Measurements from ENCODE around the gene SIRT7.

Gene SIRT7

GRCh38 chr17:81922566-81923301 is 4.8 kb upstream of the SIRT7 start:
- peaks cover 24% of the 10 kb centered on the region for H4K20me1 ChIP-seq (ENCODE audit: insufficient read depth, low read length)
- H3K4me1 ChIP-seq (ENCODE audit: low read length): peaks cover 9% of the 10 kb centered on the region; the same call in 1 of the 2 replicates
- H3K9ac ChIP-seq (ENCODE audit: low read length): no peak overlapping the region
- H3K9me3 ChIP-seq (ENCODE audit: insufficient read depth, low read length): no peaks in the 10 kb centered on the region
- peaks cover 3% of the 10 kb centered on the region for H3K36me3 ChIP-seq (replicated peaks; ENCODE audit: low read depth, low read length)
- no peak overlapping the region for H2AFZ ChIP-seq (ENCODE audit: low read depth, low read length)
- H3K27me3 ChIP-seq (ENCODE audit: low read depth, low read length): no peaks in the 10 kb centered on the region
- H3K4me2 ChIP-seq (ENCODE audit: low read length): no peak overlapping the region
- H3K79me2 ChIP-seq (ENCODE audit: low read length): peaks cover 71% of the 10 kb centered on the region
- H3K4me3 ChIP-seq (ENCODE audit: low read length): no peak overlapping the region
- H3K27ac ChIP-seq (ENCODE audit: low read length): no peak overlapping the region
- no peak for TF ChIP-seq EZH2phosphoT487 (IDR thresholded peaks at IDR 0.05; ENCODE audit: low read depth)
- TF ChIP-seq, protein P1, sequence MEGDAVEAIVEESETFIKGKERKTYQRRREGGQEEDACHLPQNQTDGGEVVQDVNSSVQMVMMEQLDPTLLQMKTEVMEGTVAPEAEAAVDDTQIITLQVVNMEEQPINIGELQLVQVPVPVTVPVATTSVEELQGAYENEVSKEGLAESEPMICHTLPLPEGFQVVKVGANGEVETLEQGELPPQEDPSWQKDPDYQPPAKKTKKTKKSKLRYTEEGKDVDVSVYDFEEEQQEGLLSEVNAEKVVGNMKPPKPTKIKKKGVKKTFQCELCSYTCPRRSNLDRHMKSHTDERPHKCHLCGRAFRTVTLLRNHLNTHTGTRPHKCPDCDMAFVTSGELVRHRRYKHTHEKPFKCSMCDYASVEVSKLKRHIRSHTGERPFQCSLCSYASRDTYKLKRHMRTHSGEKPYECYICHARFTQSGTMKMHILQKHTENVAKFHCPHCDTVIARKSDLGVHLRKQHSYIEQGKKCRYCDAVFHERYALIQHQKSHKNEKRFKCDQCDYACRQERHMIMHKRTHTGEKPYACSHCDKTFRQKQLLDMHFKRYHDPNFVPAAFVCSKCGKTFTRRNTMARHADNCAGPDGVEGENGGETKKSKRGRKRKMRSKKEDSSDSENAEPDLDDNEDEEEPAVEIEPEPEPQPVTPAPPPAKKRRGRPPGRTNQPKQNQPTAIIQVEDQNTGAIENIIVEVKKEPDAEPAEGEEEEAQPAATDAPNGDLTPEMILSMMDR (IDR thresholded peaks at IDR 0.05; ENCODE audit: low read depth, low read length): no peak

DNA sequence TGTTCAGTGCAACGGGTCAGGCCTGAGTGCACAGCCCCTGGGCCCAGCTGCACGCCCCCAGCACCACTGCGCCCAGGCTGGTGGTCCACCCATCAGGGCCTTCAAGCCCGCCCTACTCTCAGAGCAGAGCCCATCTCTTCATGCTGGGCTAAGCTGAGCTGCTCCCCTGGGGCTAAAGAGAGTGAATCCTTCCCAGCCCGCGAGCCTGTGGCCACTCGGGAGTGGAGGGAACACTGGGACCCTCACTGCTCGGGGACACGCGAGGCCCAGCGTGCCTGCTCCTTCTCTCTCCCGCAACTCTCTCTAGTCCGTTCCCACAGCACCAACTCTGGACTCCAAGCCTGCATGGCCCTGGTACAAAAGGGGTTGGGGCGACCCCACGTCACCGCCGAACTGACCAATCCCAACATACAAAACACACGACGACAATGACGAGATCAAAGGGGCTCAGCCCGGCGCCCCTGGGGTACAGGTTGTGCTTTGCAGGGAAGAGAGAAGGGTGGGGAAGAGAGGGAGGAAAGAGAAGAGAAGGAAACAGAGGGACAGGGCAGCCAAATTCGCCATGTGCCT is 4.1 kb upstream of the SIRT7 start:
- Histone ChIP-seq H3K27ac (ENCODE audit: low read length) (no peak overlapping the region), H3K4me3 (ENCODE audit: low read length) (no peak overlapping the region), H3K9ac (ENCODE audit: low read length) (no peak overlapping the region), H2AFZ (ENCODE audit: low read depth, low read length) (no peak overlapping the region), H3K36me3 (replicated peaks; ENCODE audit: low read depth, low read length) (peaks cover 3% of the 10 kb centered on the region), H3K27me3 (ENCODE audit: low read depth, low read length) (no peaks in the 10 kb centered on the region), H3K4me1 (ENCODE audit: low read length) (peaks cover 11% of the 10 kb centered on the region), H3K79me2 (ENCODE audit: low read length) (peaks cover 76% of the 10 kb centered on the region), H3K4me2 (ENCODE audit: low read length) (no peak overlapping the region), H4K20me1 (ENCODE audit: insufficient read depth, low read length) (peaks cover 27% of the 10 kb centered on the region), H3K9me3 (ENCODE audit: insufficient read depth, low read length) (no peaks in the 10 kb centered on the region)
- TF ChIP-seq, protein P1 (IDR thresholded peaks at IDR 0.05; ENCODE audit: low read depth, low read length): no peak
- TF ChIP-seq EZH2phosphoT487 (IDR thresholded peaks at IDR 0.05; ENCODE audit: low read depth): no peak

GRCh38 chr17:81921537-81921862 is 3.5 kb upstream of the SIRT7 start:
- Histone ChIP-seq H2AFZ (ENCODE audit: low read depth, low read length) (no peak overlapping the region), H3K4me1 (ENCODE audit: low read length) (peaks cover 16% of the 10 kb centered on the region), H3K27me3 (ENCODE audit: low read depth, low read length) (no peaks in the 10 kb centered on the region), H3K4me2 (ENCODE audit: low read length) (no peak overlapping the region), H3K4me3 (ENCODE audit: low read length) (no peak overlapping the region), H3K9ac (ENCODE audit: low read length) (no peak overlapping the region), H3K36me3 (replicated peaks; ENCODE audit: low read depth, low read length) (peaks cover 3% of the 10 kb centered on the region), H3K27ac (ENCODE audit: low read length) (no peak overlapping the region), H3K79me2 (ENCODE audit: low read length) (peaks cover 76% of the 10 kb centered on the region), H4K20me1 (ENCODE audit: insufficient read depth, low read length) (peaks cover 31% of the 10 kb centered on the region), H3K9me3 (ENCODE audit: insufficient read depth, low read length) (no peaks in the 10 kb centered on the region)
- TF ChIP-seq EZH2phosphoT487 (IDR thresholded peaks at IDR 0.05; ENCODE audit: low read depth): no peak
- TF ChIP-seq, protein P1 (IDR thresholded peaks at IDR 0.05; ENCODE audit: low read depth, low read length): no peak

- Histone ChIP-seq H3K4me1 (ENCODE audit: low read length) (peaks cover 12% of the 10 kb centered on the region), H4K20me1 (ENCODE audit: insufficient read depth, low read length) (peaks cover 26% of the 10 kb centered on the region), H3K4me2 (ENCODE audit: low read length) (no peak overlapping the region), H3K9ac (ENCODE audit: low read length) (no peak overlapping the region), H3K79me2 (ENCODE audit: low read length) (peaks cover 75% of the 10 kb centered on the region), H2AFZ (ENCODE audit: low read depth, low read length) (no peak overlapping the region), H3K9me3 (ENCODE audit: insufficient read depth, low read length) (no peaks in the 10 kb centered on the region), H3K4me3 (ENCODE audit: low read length) (no peak overlapping the region), H3K27me3 (ENCODE audit: low read depth, low read length) (no peaks in the 10 kb centered on the region), H3K36me3 (replicated peaks; ENCODE audit: low read depth, low read length) (peaks cover 7% of the 10 kb centered on the region), H3K27ac (ENCODE audit: low read length) (no peak overlapping the region)
- TF ChIP-seq, protein P1 (IDR thresholded peaks at IDR 0.05; ENCODE audit: low read depth, low read length): no peak
- TF ChIP-seq EZH2phosphoT487 (IDR thresholded peaks at IDR 0.05; ENCODE audit: low read depth): no peak
These were observed 2.9 kb upstream of the SIRT7 start for GRCh38 chr17:81920612-81921536.

Data from OCI-LY3 (cell line).